GM18861 (cell line): ENCODE data around the gene JAK2.
"Not testable (repeated sequence)": the region's sequence is repeated elsewhere in the genome, so short reads cannot be mapped to it uniquely, and the experiment has no call there.

Experiments used
- ATAC-seq: cut with Tn5 transposase; IDR thresholded peaks from one replicate; pipeline ENCODE4 v1.9.1; 2021; ENCODE audit not compliant: unreplicated experiment

Gene JAK2

GRCh38 chr9:4984621-4985385 is at the start of gene JAK2:
JAK2 (plus strand) TSS chr9:4985272; CDS start chr9:5021988, 36,716 bp downstream.
- ATAC-seq: peak; percentile 55

- ATAC-seq: no peak
Measured at GRCh38 chr9:4936277-4936676, 48.8 kb upstream of the JAK2 start.

GRCh38 chr9:4936823-4937222 is 48.2 kb upstream of the JAK2 start:
- ATAC-seq: no peak

- no peak for ATAC-seq
Measured at GRCh38 chr9:4937446-4937845, 47.6 kb upstream of the JAK2 start.

GRCh38 chr9:4938496-4938895 is 46.6 kb upstream of the JAK2 start:
- no peak for ATAC-seq

- peak; percentile 87 for ATAC-seq
Measured at GRCh38 chr9:4939118-4939561, 45.9 kb upstream of the JAK2 start.

GRCh38 chr9:4942042-4942691 is 42.9 kb upstream of the JAK2 start:
- not testable (repeated sequence) for ATAC-seq

GRCh38 chr9:4943346-4943745 is 41.7 kb upstream of the JAK2 start:
- no peak for ATAC-seq

- ATAC-seq: not testable (repeated sequence)
Measured at GRCh38 chr9:4944431-4945211, 40.5 kb upstream of the JAK2 start.

- no peak for ATAC-seq
Measured at GRCh38 chr9:4946937-4947336, 38.1 kb upstream of the JAK2 start.

GRCh38 chr9:4955836-4956235 is 29.2 kb upstream of the JAK2 start:
- ATAC-seq: no peak

- ATAC-seq: no peak
Measured at GRCh38 chr9:4959031-4959430, 26.0 kb upstream of the JAK2 start.

GRCh38 chr9:4962085-4962484 is 23.0 kb upstream of the JAK2 start:
- no peak for ATAC-seq

- no peak for ATAC-seq
Measured at GRCh38 chr9:4964540-4964939, 20.5 kb upstream of the JAK2 start.

GRCh38 chr9:4965174-4965821 is 19.8 kb upstream of the JAK2 start:
- no peak for ATAC-seq

GRCh38 chr9:4967523-4967922 is 17.5 kb upstream of the JAK2 start:
- ATAC-seq: no peak

GRCh38 chr9:4969130-4969529 is 15.9 kb upstream of the JAK2 start:
- ATAC-seq: no peak

- ATAC-seq: peak; percentile 74
Measured at GRCh38 chr9:4970970-4971641, 14.0 kb upstream of the JAK2 start.

- no peak for ATAC-seq
Measured at GRCh38 chr9:4973246-4973645, 11.8 kb upstream of the JAK2 start.

GRCh38 chr9:4973902-4974301 is 11.2 kb upstream of the JAK2 start:
- no peak for ATAC-seq

GRCh38 chr9:4979239-4979638 is 5.8 kb upstream of the JAK2 start:
- no peak for ATAC-seq
